K562 (cell line): ENCODE data around the gene SLAIN1. TPM values are rescaled to one million over a fixed set of nuclear protein-coding genes. Genes with fewer than 3 reads are reported as not detected.

Experiments used
- ATAC-seq: fragments of 200-7000 bp; cut with Tn5 transposase; 3 replicates; pipeline ENCODE4 v1.9.1; 2020; ENCODE audit warnings: moderate library complexity
- BruUV-seq: library from RNA; stranded (reverse); fragments of 400-500 nt; replicated peaks from 2 replicates; lab custom pipeline; 2021; lab: Mats Ljungman, UMichigan
- CTCF ChIA-PET: fragments of 300-600 bp; formaldehyde crosslinking; extraction: SDS; loops from one replicate; lab custom pipeline; 2021; ENCODE audit warnings: low intra/inter-chr PET ratio; lab: Yijun Ruan, JAX
- POLR2A ChIA-PET: fragments of 300-600, 350-650 bp; sonication (Branson Sonifier 250); formaldehyde crosslinking; extraction: SDS; loops from one replicate; lab custom pipeline; 2021; ENCODE audit warnings: antibody characterized with exemption, inconsistent platforms; lab: Yijun Ruan, JAX
- DNase-seq, 4 experiments: peaks; one replicate each; pipeline versions ENCODE4 v3.0.0 to v3.0.0-alpha.2; 2011 to 2018; ENCODE audit warnings: low spot score in 3 of 4, mixed read lengths in 3 of 4; ENCODE audit errors: extremely low read depth in 1 of 4
- FAIRE-seq: peaks from 2 replicates; lab custom pipeline; 2011; peaks lifted over from hg19 to GRCh38; lab: Jason Lieb, UNC
- H2AFZ ChIP-seq: 2 replicates; pipeline ENCODE4 v1.6.0; 2011; ENCODE audit warnings: low read depth, low read length, control low read depth, inconsistent platforms
- H3K27ac ChIP-seq: fragments of 200-600 bp; 3 replicates; pipeline ENCODE4 v1.8.0; 2011; ENCODE audit warnings: low read depth, mild to moderate bottlenecking, control low read depth, inconsistent platforms, low read length, moderate library complexity, mixed read lengths; ENCODE audit errors: extremely low read depth
- H3K27me3 ChIP-seq, 2 experiments: fragments of 300-600 bp in 1 of 2; 2 replicates in 1 of 2; 3 replicates in 1 of 2; pipeline versions ENCODE4 v1.6.0 to v1.8.0; 2011; ENCODE audit warnings: inconsistent platforms in 2 of 2, low read length in 2 of 2, mild to moderate bottlenecking in 1 of 2, mixed read lengths in 1 of 2, moderate library complexity in 1 of 2; ENCODE audit not compliant: control insufficient read depth in 2 of 2, insufficient read depth in 2 of 2
- H3K36me3 ChIP-seq: fragments of 300-600 bp; 3 replicates; pipeline ENCODE4 v1.8.0; 2011; ENCODE audit warnings: mild to moderate bottlenecking, low read length, inconsistent platforms; ENCODE audit not compliant: control insufficient read depth, insufficient read depth
- H3K4me1 ChIP-seq, 2 experiments: fragments of 200-600 bp in 1 of 2; replicated peaks in 1 of 2; 2 replicates in 1 of 2; 3 replicates in 1 of 2; pipeline versions ENCODE4 v1.5.1 to v1.8.0; 2011; ENCODE audit warnings: inconsistent platforms in 2 of 2, low read length in 2 of 2, mild to moderate bottlenecking in 1 of 2, mixed read lengths in 1 of 2, moderate library complexity in 1 of 2; ENCODE audit not compliant: control insufficient read depth in 2 of 2, insufficient read depth in 2 of 2
- H3K4me2 ChIP-seq: 2 replicates; pipeline ENCODE4 v1.6.1; 2011; ENCODE audit warnings: low read length, control low read depth, inconsistent platforms, mixed read lengths; ENCODE audit not compliant: insufficient read depth
- H3K4me3 ChIP-seq: fragments of 200-600 bp; sonication (generic), shearing (Covaris generic); 2 replicates; pipeline ENCODE4 v1.5.1; 2016; ENCODE audit warnings: control low read depth, inconsistent platforms
- H3K79me2 ChIP-seq: fragments of 200-600 bp; 3 replicates; pipeline ENCODE4 v1.8.0; 2011; ENCODE audit warnings: low read length, inconsistent platforms; ENCODE audit not compliant: control insufficient read depth, insufficient read depth
- H3K9ac ChIP-seq, 2 experiments: 2 replicates each; pipeline versions ENCODE4 v1.6.0 to v1.6.1; 2011; ENCODE audit warnings: low read depth in 2 of 2, low read length in 2 of 2, control low read depth in 1 of 2, inconsistent platforms in 1 of 2, mild to moderate bottlenecking in 1 of 2, mixed read lengths in 1 of 2; ENCODE audit not compliant: insufficient read depth in 1 of 2
- H3K9me1 ChIP-seq: one replicate; pipeline ENCODE4 v1.6.0; 2011; ENCODE audit warnings: inconsistent platforms, mild to moderate bottlenecking, low read length, moderate library complexity; ENCODE audit not compliant: control insufficient read depth, insufficient read depth
- H3K9me3 ChIP-seq: replicated peaks from 2 replicates; pipeline ENCODE4 v1.5.1; 2011; ENCODE audit warnings: low read depth, low read length, inconsistent platforms; ENCODE audit not compliant: control insufficient read depth, insufficient read depth
- H4K20me1 ChIP-seq: replicated peaks from 2 replicates; pipeline ENCODE4 v1.6.1; 2011; ENCODE audit warnings: low read length, inconsistent platforms, mixed read lengths; ENCODE audit not compliant: control insufficient read depth, insufficient read depth
- CBX2 ChIP-seq: fragments of 200-600 bp; sonication (generic); IDR thresholded peaks from one replicate; pipeline ENCODE4 v1.6.1; 2012; ENCODE audit warnings: mild to moderate bottlenecking, low read length, inconsistent platforms; ENCODE audit not compliant: insufficient read depth, poor library complexity, severe bottlenecking
- MCM2 ChIP-seq: fragments of 450-650 bp; IDR thresholded peaks from 2 replicates; pipeline ENCODE4 v1.6.1; 2017; ENCODE audit warnings: low read depth, mild to moderate bottlenecking
- MTF1 ChIP-seq: fragments of 250-450 bp; sonication (Bioruptor Pico); IDR thresholded peaks from 2 replicates; pipeline ENCODE4 v1.9.0; 2021; ENCODE audit warnings: moderate library complexity, mild to moderate bottlenecking, inconsistent platforms, borderline replicate concordance
- RBM22 ChIP-seq: fragments of 200-400 bp; formaldehyde crosslinking; IDR thresholded peaks from 2 replicates; pipeline ENCODE4 v1.6.1; 2018; ENCODE audit warnings: low read length, low read depth; ENCODE audit not compliant: poor library complexity, severe bottlenecking
- ZBTB7A ChIP-seq: IDR thresholded peaks from 2 replicates; pipeline ENCODE4 v1.6.1; 2011; ENCODE audit warnings: low read depth, mild to moderate bottlenecking, low read length, moderate library complexity, borderline replicate concordance; ENCODE audit not compliant: control insufficient read depth
- ZBTB8A ChIP-seq: fragments of 450-650 bp; IDR thresholded peaks from 2 replicates; pipeline ENCODE4 v1.6.1; 2018; ENCODE audit warnings: mild to moderate bottlenecking, moderate library complexity; ENCODE audit not compliant: partially characterized antibody
- ZHX1 ChIP-seq: fragments of 150-350 bp; conservative IDR thresholded peaks from 2 replicates; pipeline ENCODE4 v1.6.1; 2014; ENCODE audit warnings: low read length
- ZNF212 ChIP-seq: fragments of 450-650 bp; formaldehyde crosslinking; IDR thresholded peaks from 2 replicates; pipeline ENCODE4 v1.4.0; 2020; ENCODE audit warnings: mild to moderate bottlenecking
- ZNF277 ChIP-seq: fragments of 250-450 bp; sonication (Bioruptor Pico); IDR thresholded peaks from 2 replicates; pipeline ENCODE4 v1.8.0; 2022; ENCODE audit warnings: inconsistent platforms, mild to moderate bottlenecking, moderate library complexity, borderline replicate concordance
- ZNF436 ChIP-seq: fragments of 250-450, 450-650 bp; sonication (Bioruptor Pico); formaldehyde crosslinking; IDR thresholded peaks from 2 replicates; pipeline ENCODE4 v1.7.0; 2020; ENCODE audit warnings: mild to moderate bottlenecking
- ZNF609 ChIP-seq: sonication (generic); formaldehyde crosslinking; IDR thresholded peaks from 2 replicates; pipeline ENCODE4 v1.8.1; 2023; ENCODE audit warnings: missing genetic modification reagents, mild to moderate bottlenecking, borderline replicate concordance
- WGBS: fragments of 100-300 bp; shearing (Covaris generic); methylation state at CpG from one replicate; pipeline ENCODE4 v1.1.6; 2016; ENCODE audit warnings: low coverage, mixed read lengths; ENCODE audit not compliant: insufficient coverage; ENCODE audit errors: missing lambda C conversion rate; 5-methylcytosine and 5-hydroxymethylcytosine counted together
- in situ Hi-C: fragments of 300-500 bp; cut with MboI; formaldehyde crosslinking; loops from 4 replicates; pipeline ENCODE4 v1.15.0; 2018; ENCODE audit warnings: inconsistent platforms, mixed read lengths
- intact Hi-C: fragments of 100-400 bp; cut with micrococcal nuclease; formaldehyde crosslinking; loops from 2 replicates; pipeline ENCODE4 v1.14.2; 2022
- polyA plus RNA-seq, 8 experiments: library from polyadenylated mRNA; depleted of rRNA in 4 of 8; stranded (reverse) in 5 of 8; unstranded in 3 of 8; fragments of >200 nt; fragmentation: Nextera tagmentation in 2 of 8; fragmentation: Illumina TruSeq in 1 of 8; extraction: Ambion mirVana in 2 of 8; extraction: Trizol in 1 of 8; gene quantifications; 2 replicates each; pipeline versions ENCODE4 v1.2.1 to v1.2.3, GENCODE V29; 2011 to 2014; ENCODE audit warnings: inconsistent platforms in 1 of 8, missing spikeins in 1 of 8
- total RNA-seq, 7 experiments: library from RNA; depleted of rRNA in 6 of 7; stranded (reverse); fragments of >200 nt in 6 of 7; fragmentation: Illumina TruSeq in 2 of 7; extraction: Trizol in 2 of 7; gene quantifications; 2 replicates each; pipeline versions ENCODE4 v1.2.1 to v1.2.3, GENCODE V29; 2011 to 2021; ENCODE audit warnings: low replicate concordance in 1 of 7

The SLAIN1 gene
- total and polyA plus RNA-seq, 9 of the 15 experiments (the other 6 are each of a cell fraction or from before 2014, with no cell fraction given) = 0.07 to 0.40 (median 0.10) TPM; not detected in 3

- in situ Hi-C loops (no loop called here), intact Hi-C loops (no loop called here)
- no peaks in the 10 kb centered on the region for H3K9me1 ChIP-seq
- H3K27ac ChIP-seq = no peak overlapping the region
- H3K36me3 ChIP-seq = no peaks in the 10 kb centered on the region
- DNase-seq (no peak), ATAC-seq (no peak), FAIRE-seq (no peak)
- H3K4me2 ChIP-seq = no peak overlapping the region
- H4K20me1 ChIP-seq = no peaks in the 10 kb centered on the region
- H3K4me1 ChIP-seq = no peaks in the 10 kb centered on the region
- CTCF ChIA-PET = no interaction called here
- 0% methylated on average over 3 of the region's 3 CpGs for WGBS
- H3K4me3 ChIP-seq = no peak overlapping the region
- POLR2A ChIA-PET = no interaction called here
- H3K27me3 ChIP-seq = no peaks in the 10 kb centered on the region
- no peaks in the 10 kb centered on the region for H3K79me2 ChIP-seq
- H2AFZ ChIP-seq = no peak overlapping the region
- no peak overlapping the region for H3K9ac ChIP-seq
- BruUV-seq = no TSS peak
- H3K9me3 ChIP-seq = no peaks in the 10 kb centered on the region
- TF ChIP-seq ZNF609 (CRISPR knock-in tag) (no peak), ZBTB8A (no peak), MCM2 (no peak), RBM22 (no peak), CBX2 (no peak), ZNF277 (no peak), ZNF212 (CRISPR knock-in tag) (no peak), ZNF436 (CRISPR knock-in tag) (no peak), MTF1 (CRISPR knock-in tag) (no peak), ZHX1 (no peak), ZBTB7A (no peak)
These were observed 113.4 kb downstream of the SLAIN1 start for GRCh38 chr13:77810878-77811277.
